HCT116 (cell line): Measurements from ENCODE around the gene LMOD1. TPM values are rescaled to one million over a fixed set of nuclear protein-coding genes. Genes with fewer than 3 reads are reported as not detected.

Experiments used
- ATAC-seq: fragments of 200-7000 bp; cut with Tn5 transposase; 2 replicates; pipeline ENCODE4 v1.9.1; 2020; ENCODE audit warnings: mild to moderate bottlenecking, moderate library complexity
- BruUV-seq: library from RNA; stranded (reverse); fragments of 400-500 nt; replicated peaks from 2 replicates; lab custom pipeline; 2021; lab: Mats Ljungman, UMichigan
- CTCF ChIA-PET: fragments of 300-600 bp; sonication (Branson Sonifier 250); formaldehyde crosslinking; loops from one replicate; lab custom pipeline; 2021; ENCODE audit warnings: antibody characterized with exemption; lab: Charles Lee
- POLR2A ChIA-PET: fragments of 300-600, 350-600 bp; sonication (Branson Sonifier 250); formaldehyde crosslinking; loops from one replicate; lab custom pipeline; 2021; ENCODE audit warnings: antibody characterized with exemption; lab: Charles Lee
- RAD21 ChIA-PET, 2 experiments: fragments of 300-600 bp; sonication (Branson Sonifier 250); formaldehyde crosslinking; loops; one replicate each; lab custom pipeline; 2023; ENCODE audit warnings: low total read pairs in 2 of 2; ENCODE audit not compliant: uncharacterized antibody in 2 of 2, unreplicated experiment in 2 of 2, low non-redundant PET in 1 of 2; lab: Charles Lee
- DNase-seq: peaks from one replicate; pipeline ENCODE4 v3.0.0-alpha.2; 2010; ENCODE audit warnings: low read depth, low spot score
- H2AFZ ChIP-seq: fragments of 200-600 bp; shearing (Covaris generic), sonication (generic); 2 replicates; pipeline ENCODE4 v1.6.1; 2017; ENCODE audit warnings: low read depth, mixed run types, mixed read lengths, antibody characterized with exemption, low read length; ENCODE audit not compliant: poor library complexity, severe bottlenecking
- H3K27ac ChIP-seq: 2 replicates; pipeline ENCODE4 v1.5.1; 2012; ENCODE audit warnings: low read depth, low read length
- H3K27me3 ChIP-seq: fragments of 200-600 bp; sonication (generic); 2 replicates; pipeline ENCODE4 v1.6.1; 2016; ENCODE audit warnings: mixed run types, low read length, mixed read lengths; ENCODE audit not compliant: insufficient read depth
- H3K36me3 ChIP-seq, 2 experiments: fragments of 200-500 bp in 1 of 2; fragments of 200-600 bp in 1 of 2; sonication (Bioruptor generic) in 1 of 2; sonication (generic) in 1 of 2; 2 replicates each; pipeline versions ENCODE4 v1.5.1 to v1.6.1; 2014 to 2016; ENCODE audit warnings: low read length in 2 of 2, inconsistent platforms in 1 of 2, mixed read lengths in 1 of 2, mixed run types in 1 of 2; ENCODE audit not compliant: insufficient read depth in 2 of 2, control insufficient read depth in 1 of 2
- H3K4me1 ChIP-seq, 2 experiments: fragments of 200-600 bp in 1 of 2; sonication (generic) in 1 of 2; 2 replicates each; pipeline versions ENCODE4 v1.5.1 to v1.6.1; 2012 to 2017; ENCODE audit warnings: low read length in 2 of 2, inconsistent platforms in 1 of 2, mild to moderate bottlenecking in 1 of 2, mixed read lengths in 1 of 2, mixed run types in 1 of 2, moderate library complexity in 1 of 2; ENCODE audit not compliant: insufficient read depth in 2 of 2, control insufficient read depth in 1 of 2
- H3K4me2 ChIP-seq: fragments of 200-600 bp; sonication (generic); 2 replicates; pipeline ENCODE4 v1.6.1; 2017; ENCODE audit warnings: mixed run types, low read length, mixed read lengths
- H3K4me3 ChIP-seq, 2 experiments: fragments of 200-600 bp in 1 of 2; sonication (generic) in 1 of 2; replicated peaks in 1 of 2; 2 replicates each; pipeline ENCODE4 v1.5.1; 2011 to 2016; ENCODE audit warnings: low read length in 2 of 2, control low read depth in 1 of 2, low read depth in 1 of 2, mild to moderate bottlenecking in 1 of 2, mixed read lengths in 1 of 2, mixed run types in 1 of 2
- H3K79me2 ChIP-seq: fragments of 200-600 bp; sonication (generic); 2 replicates; pipeline ENCODE4 v1.6.1; 2017; ENCODE audit warnings: mild to moderate bottlenecking, mixed run types, low read length, moderate library complexity, mixed read lengths; ENCODE audit not compliant: insufficient read depth
- H3K9ac ChIP-seq: fragments of 200-600 bp; sonication (generic); 2 replicates; pipeline ENCODE4 v1.6.1; 2016; ENCODE audit warnings: low read length, mixed read lengths
- H3K9me2 ChIP-seq: fragments of 200-600 bp; sonication (generic), shearing (Covaris generic); 2 replicates; pipeline ENCODE4 v1.6.1; 2017; ENCODE audit warnings: mixed run types, mild to moderate bottlenecking, moderate library complexity; ENCODE audit not compliant: insufficient read depth
- H3K9me3 ChIP-seq, 2 experiments: fragments of 200-500 bp in 1 of 2; fragments of 200-600 bp in 1 of 2; sonication (Bioruptor generic) in 1 of 2; sonication (generic) in 1 of 2; 2 replicates each; pipeline ENCODE4 v1.6.1; 2014 to 2017; ENCODE audit warnings: low read length in 2 of 2, mixed read lengths in 2 of 2, inconsistent platforms in 1 of 2, low read depth in 1 of 2, mild to moderate bottlenecking in 1 of 2, mixed run types in 1 of 2, moderate library complexity in 1 of 2; ENCODE audit not compliant: control insufficient read depth in 1 of 2, insufficient read depth in 1 of 2
- H4K20me1 ChIP-seq: fragments of 200-600 bp; sonication (generic), shearing (Covaris generic); 2 replicates; pipeline ENCODE4 v1.6.1; 2017; ENCODE audit warnings: mixed run types, mild to moderate bottlenecking, moderate library complexity; ENCODE audit not compliant: insufficient read depth
- ATF3 ChIP-seq: IDR thresholded peaks from 2 replicates; pipeline ENCODE4 v1.6.1; 2012
- CEBPB ChIP-seq: IDR thresholded peaks from 2 replicates; pipeline ENCODE4 v1.6.1; 2012; ENCODE audit warnings: low read depth
- CTCF ChIP-seq, 3 experiments: fragments of 200-600 bp in 1 of 3; sonication (generic) in 1 of 3; IDR thresholded peaks in 2 of 3; conservative IDR thresholded peaks in 1 of 3; 2 replicates each; pipeline ENCODE4 v1.5.1; 2012 to 2017; ENCODE audit warnings: low read depth in 2 of 3, low read length in 2 of 3, antibody characterized with exemption in 1 of 3, borderline replicate concordance in 1 of 3, control low read depth in 1 of 3, mild to moderate bottlenecking in 1 of 3, mixed read lengths in 1 of 3, mixed run types in 1 of 3, moderate library complexity in 1 of 3; ENCODE audit not compliant: insufficient read depth in 1 of 3
- EGR1 ChIP-seq: IDR thresholded peaks from 2 replicates; pipeline ENCODE4 v1.6.1; 2012; ENCODE audit warnings: low read depth
- ELF1 ChIP-seq: IDR thresholded peaks from 2 replicates; pipeline ENCODE4 v1.6.1; 2012; ENCODE audit warnings: low read depth, borderline replicate concordance
- EZH2 ChIP-seq: fragments of 200-600 bp; sonication (generic); IDR thresholded peaks from 2 replicates; pipeline ENCODE4 v1.6.1; 2017; ENCODE audit warnings: antibody characterized with exemption, mixed run types
- EZH2phosphoT487 ChIP-seq: fragments of 200-600 bp; IDR thresholded peaks from 2 replicates; pipeline ENCODE4 v1.6.1; 2018; ENCODE audit warnings: antibody characterized with exemption, borderline replicate concordance
- FOSL1 ChIP-seq: IDR thresholded peaks from 2 replicates; pipeline ENCODE4 v1.6.1; 2012; ENCODE audit warnings: low read depth
- JUND ChIP-seq: IDR thresholded peaks from 2 replicates; pipeline ENCODE4 v1.6.1; 2012
- MAX ChIP-seq: IDR thresholded peaks from 2 replicates; pipeline ENCODE4 v1.6.1; 2012
- POLR2A ChIP-seq: IDR thresholded peaks from 2 replicates; pipeline ENCODE4 v1.7.0; 2011; ENCODE audit warnings: borderline replicate concordance; ENCODE audit not compliant: insufficient read depth, insufficient read length; ENCODE audit errors: extremely low read depth
- RAD21 ChIP-seq: IDR thresholded peaks from 2 replicates; pipeline ENCODE4 v1.6.1; 2012; ENCODE audit warnings: low read depth, mild to moderate bottlenecking
- REST ChIP-seq: IDR thresholded peaks from 2 replicates; pipeline ENCODE4 v1.6.1; 2012; ENCODE audit warnings: low read depth
- SP1 ChIP-seq: IDR thresholded peaks from 2 replicates; pipeline ENCODE4 v1.6.1; 2012; ENCODE audit warnings: low read depth
- SRF ChIP-seq: IDR thresholded peaks from 2 replicates; pipeline ENCODE4 v1.6.1; 2012; ENCODE audit warnings: low read depth
- TCF7L2 ChIP-seq: IDR thresholded peaks from 2 replicates; pipeline ENCODE4 v1.7.0; 2011; ENCODE audit warnings: borderline replicate concordance, inconsistent platforms; ENCODE audit not compliant: insufficient read depth, insufficient read length; ENCODE audit errors: extremely low read depth
- YY1 ChIP-seq: IDR thresholded peaks from 2 replicates; pipeline ENCODE4 v1.6.1; 2011; ENCODE audit warnings: low read length, low read depth, moderate library complexity, mild to moderate bottlenecking; ENCODE audit not compliant: insufficient replicate concordance; ENCODE audit errors: extremely low read depth
- ZBTB33 ChIP-seq: IDR thresholded peaks from 2 replicates; pipeline ENCODE4 v1.6.1; 2011; ENCODE audit warnings: mild to moderate bottlenecking, low read length, moderate library complexity; ENCODE audit not compliant: insufficient replicate concordance; ENCODE audit errors: extremely low read depth
- ZFX ChIP-seq: fragments of 450-650 bp; IDR thresholded peaks from 2 replicates; pipeline ENCODE4 v1.6.1; 2017
- intact Hi-C: fragments of 100-400 bp; cut with micrococcal nuclease; formaldehyde crosslinking; loops from 2 replicates; pipeline ENCODE4 v1.10.0; 2022
- total RNA-seq: library from RNA; stranded (reverse); gene quantifications from one replicate; pipeline ENCODE4 v1.2.1, GENCODE V29; 2021; ENCODE audit not compliant: unreplicated experiment

Gene LMOD1
- total RNA-seq, 1 experiment from 2014 or later = 0.12 TPM

- no peaks in the 10 kb centered on the region for H3K79me2 ChIP-seq
- H3K4me3 ChIP-seq = no peak overlapping the region
- H3K9me2 ChIP-seq = no peaks in the 10 kb centered on the region
- no peak overlapping the region for H3K4me2 ChIP-seq
- peaks cover 5 to 14% of the 10 kb centered on the region in 2 experiments; a peak in 3 of 4 replicates for H3K4me1 ChIP-seq
- TF ChIP-seq EZH2 (no peak), ATF3 (no peak), POLR2A (no peak), MAX (no peak), RAD21 (no peak), SP1 (no peak), FOSL1 (no peak), CTCF (IDR thresholded peaks at IDR 0.05 in 2 of 3, conservative IDR thresholded peaks at IDR 0.05 in 1 of 3; ENCODE audit: borderline replicate concordance in 1 of 3, insufficient read depth in 1 of 3, low read depth in 2 of 3, low read length in 2 of 3) (no peak), EZH2phosphoT487 (no peak), ELF1 (no peak), ZBTB33 (no peak), REST (no peak), JUND (no peak), YY1 (no peak), EGR1 (no peak), SRF (no peak), TCF7L2 (no peak), ZFX (no peak), CEBPB (no peak)
- no peaks in the 10 kb centered on the region for H4K20me1 ChIP-seq
- H3K9ac ChIP-seq = no peak overlapping the region
- no peak overlapping the region for H2AFZ ChIP-seq
- no TSS peak for BruUV-seq
- ChIA-PET POLR2A (no interaction called here), RAD21 (no interaction called here), CTCF (no interaction called here)
- H3K27ac ChIP-seq = no peak overlapping the region
- H3K9me3 ChIP-seq = no peaks in the 10 kb centered on the region
- DNase-seq = no peak
- no peak for ATAC-seq
- H3K27me3 ChIP-seq = no peaks in the 10 kb centered on the region
- intact Hi-C loops = no loop called here
- H3K36me3 ChIP-seq = no peaks in the 10 kb centered on the region
These were observed 28.0 kb downstream of the LMOD1 start for GRCh38 chr1:201918343-201918742.
